Cardiac muscle cell (in vitro differentiated cells and primary cell): ENCODE results near the gene SLC25A45. TPM values are rescaled to one million over a fixed set of nuclear protein-coding genes. Genes with fewer than 3 reads are reported as not detected.
"Not testable (repeated sequence)": the region's sequence is repeated elsewhere in the genome, so short reads cannot be mapped to it uniquely, and the experiment has no call there.

ENCODE experiments used
- DNase-seq, 2 donors: peaks; one replicate each; pipeline versions ENCODE4 v3.0.0 to v3.0.0-alpha.2; 2010 to 2017; ENCODE audit warnings: low read depth in 1 of 2, low spot score in 1 of 2
- H3K27ac ChIP-seq: fragments of 200-600 bp; sonication (generic); 2 replicates; pipeline ENCODE4 v1.5.1; 2016
- H3K27me3 ChIP-seq: fragments of 200-600 bp; sonication (generic); 2 replicates; pipeline ENCODE4 v1.6.0; 2016; ENCODE audit warnings: control low read depth
- H3K36me3 ChIP-seq: fragments of 200-600 bp; sonication (generic); 2 replicates; pipeline ENCODE4 v1.5.1; 2016; ENCODE audit warnings: control low read depth
- H3K4me1 ChIP-seq: fragments of 200-600 bp; sonication (generic); 2 replicates; pipeline ENCODE4 v1.8.1; 2017; ENCODE audit warnings: low read depth, mild to moderate bottlenecking, mixed run types
- H3K4me3 ChIP-seq: fragments of 200-600 bp; sonication (generic); 2 replicates; pipeline ENCODE4 v1.5.1; 2016; ENCODE audit warnings: mild to moderate bottlenecking
- H3K9me3 ChIP-seq: fragments of 200-600 bp; sonication (generic); 2 replicates; pipeline ENCODE4 v1.5.1; 2017; ENCODE audit warnings: low read depth, mild to moderate bottlenecking, control low read depth
- CTCF ChIP-seq: IDR thresholded peaks from 2 replicates; pipeline ENCODE4 v1.5.1; 2012; ENCODE audit warnings: low read depth, mild to moderate bottlenecking, low read length
- polyA plus RNA-seq: library from polyadenylated mRNA; unstranded; fragments of >200 nt; fragmentation: Nextera tagmentation; extraction: Ambion mirVana; gene quantifications from 2 replicates; pipeline ENCODE4 v1.2.1, GENCODE V29; 2016
- total RNA-seq: library from RNA; depleted of rRNA; stranded (reverse); fragments of >200 nt; gene quantifications from 2 replicates; pipeline ENCODE4 v1.2.3, GENCODE V29; 2016

Gene SLC25A45
- total and polyA plus RNA-seq, 2 experiments from 2014 or later: 4.8 to 10.5 TPM

- Histone ChIP-seq H3K4me1 (peaks cover 7% of the 10 kb centered on the region), H3K27ac (no peak overlapping the region), H3K36me3 (peaks cover 46% of the 10 kb centered on the region), H3K9me3 (no peaks in the 10 kb centered on the region), H3K27me3 (peaks cover 12% of the 10 kb centered on the region), H3K4me3 (no peak overlapping the region)
- DNase-seq: no peak
- TF ChIP-seq CTCF: no peak
Observed at GRCh38 chr11:65351511-65351910, 30.9 kb downstream of the SLC25A45 start.

GRCh38 chr11:65341856-65342255 is 40.6 kb downstream of the SLC25A45 start:
- Histone ChIP-seq H3K36me3 (peaks cover 47% of the 10 kb centered on the region), H3K4me1 (peaks cover 7% of the 10 kb centered on the region), H3K27me3 (no peaks in the 10 kb centered on the region), H3K4me3 (no peak overlapping the region), H3K27ac (peak overlapping the region; percentile 48), H3K9me3 (no peaks in the 10 kb centered on the region)
- no peak for TF ChIP-seq CTCF
- no peak for DNase-seq

DNA sequence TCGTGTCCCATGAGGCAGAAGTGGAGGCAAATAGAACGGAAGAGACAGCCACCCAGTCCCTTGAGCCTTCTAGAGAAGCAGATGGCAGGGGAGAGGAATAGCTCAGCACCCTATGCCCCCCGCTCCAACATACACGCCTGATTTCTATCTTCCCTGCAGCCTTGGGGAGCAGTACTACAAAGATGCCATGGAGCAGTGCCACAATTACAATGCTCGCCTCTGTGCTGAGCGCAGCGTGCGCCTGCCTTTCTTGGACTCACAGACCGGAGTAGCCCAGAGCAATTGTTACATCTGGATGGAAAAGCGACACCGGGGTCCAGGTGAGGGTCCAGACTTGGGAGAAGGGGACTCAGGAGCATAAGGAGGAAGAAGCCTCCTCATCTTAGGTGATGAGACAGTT is 42.2 kb downstream of the SLC25A45 start:
- Histone ChIP-seq H3K4me3 (no peak overlapping the region), H3K27ac (no peak overlapping the region), H3K4me1 (peaks cover 7% of the 10 kb centered on the region), H3K36me3 (peaks cover 32% of the 10 kb centered on the region), H3K9me3 (no peaks in the 10 kb centered on the region), H3K27me3 (no peaks in the 10 kb centered on the region)
- TF ChIP-seq CTCF: no peak
- no peak for DNase-seq

DNA sequence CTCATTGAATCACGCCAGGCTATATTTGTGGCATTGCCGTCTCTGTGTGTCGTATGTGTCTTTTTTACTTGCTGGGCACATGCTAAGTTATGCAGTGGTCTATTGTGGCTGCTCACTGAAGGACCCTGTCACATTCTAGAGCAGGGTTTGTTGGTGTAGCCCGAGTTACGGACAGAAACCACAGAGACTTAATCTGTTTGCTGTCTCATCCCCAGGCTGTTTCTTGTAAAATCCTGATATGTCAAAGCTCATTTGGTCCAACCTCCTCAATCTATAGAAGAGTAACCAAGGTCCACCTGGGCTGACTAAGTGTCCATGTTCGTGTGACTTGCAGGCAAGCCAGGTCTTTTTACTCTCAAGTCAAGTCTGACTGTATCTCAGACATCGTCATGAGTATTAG is 43.8 kb downstream of the SLC25A45 start:
- TF ChIP-seq CTCF: no peak
- H3K4me3 ChIP-seq: no peak overlapping the region
- no peak overlapping the region for H3K27ac ChIP-seq
- no peaks in the 10 kb centered on the region for H3K9me3 ChIP-seq
- DNase-seq: no peak
- peaks cover 7% of the 10 kb centered on the region for H3K4me1 ChIP-seq
- no peaks in the 10 kb centered on the region for H3K27me3 ChIP-seq
- peaks cover 24% of the 10 kb centered on the region for H3K36me3 ChIP-seq

GRCh38 chr11:65334696-65335295 is 47.6 kb downstream of the SLC25A45 start:
- no peak for DNase-seq
- Histone ChIP-seq H3K9me3 (no peaks in the 10 kb centered on the region), H3K4me1 (no peaks in the 10 kb centered on the region), H3K27me3 (no peaks in the 10 kb centered on the region), H3K4me3 (peak overlapping the region; percentile 78), H3K27ac (peak overlapping the region; percentile 83), H3K36me3 (no peaks in the 10 kb centered on the region)
- TF ChIP-seq CTCF: no peak

- not testable (repeated sequence) for H3K4me3 ChIP-seq, H3K27ac ChIP-seq, H3K9me3 ChIP-seq, H3K4me1 ChIP-seq, DNase-seq, H3K36me3 ChIP-seq, H3K27me3 ChIP-seq
Observed at GRCh38 chr11:65332591-65332990, 49.9 kb downstream of the SLC25A45 start.
